ENCODE results near the gene BPIFB3.

DNA sequence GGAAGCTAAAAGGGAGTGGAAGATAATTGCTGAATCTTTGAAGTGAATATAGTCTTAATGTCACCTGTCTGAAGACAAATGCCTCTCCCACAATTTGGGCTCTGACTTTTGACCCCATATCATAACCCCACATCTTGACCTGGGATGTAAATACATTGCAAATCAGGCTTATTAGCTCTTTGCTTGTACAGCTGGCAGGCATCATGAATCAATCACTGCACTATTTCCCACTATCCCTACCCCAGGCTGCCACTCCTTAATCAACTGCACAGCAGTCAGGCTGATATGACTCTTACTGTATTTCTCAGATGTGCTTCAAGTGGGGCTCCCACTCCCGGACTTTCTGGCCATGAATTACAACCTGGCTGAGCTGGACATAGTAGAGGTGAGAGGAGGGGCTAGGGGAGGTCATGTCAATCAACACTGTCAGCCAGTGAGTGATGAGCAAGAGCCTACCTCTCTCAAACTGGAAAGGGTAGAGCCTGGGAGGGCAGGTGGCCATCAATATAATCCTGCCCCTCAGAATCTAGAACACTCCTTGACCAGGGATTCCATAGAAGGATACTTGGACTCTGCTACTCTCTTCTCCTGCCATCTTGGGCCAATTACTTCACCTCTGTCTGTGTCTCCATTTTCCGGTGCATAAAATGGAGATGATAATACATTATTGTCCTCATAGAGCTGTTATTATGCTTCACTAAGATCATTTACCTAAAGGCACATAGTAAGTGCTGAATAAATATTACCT lies 10.5 kb upstream of the BPIFB3 start:
- no peak for TF ChIP-seq ZNF585B (tag by site-specific recombination; IDR thresholded peaks at IDR 0.05)
- TF ChIP-seq CTCF (tag by site-specific recombination; IDR thresholded peaks at IDR 0.05) = no peak
- no peak for TF ChIP-seq ZNF658 (tag by site-specific recombination; IDR thresholded peaks at IDR 0.05)
- TF ChIP-seq ZNF785 (tag by site-specific recombination; IDR thresholded peaks at IDR 0.05) = no peak
- TF ChIP-seq ZNF548 (tag by site-specific recombination; IDR thresholded peaks at IDR 0.05) = no peak
- TF ChIP-seq ZNF561 (tag by site-specific recombination; IDR thresholded peaks at IDR 0.05; ENCODE audit: borderline replicate concordance) = no peak
- TF ChIP-seq REPIN1 (tag by site-specific recombination; IDR thresholded peaks at IDR 0.05; ENCODE audit: low read depth) = no peak
- no peak for TF ChIP-seq ZNF707 (tag by site-specific recombination; IDR thresholded peaks at IDR 0.05)
- TF ChIP-seq, protein P1, sequence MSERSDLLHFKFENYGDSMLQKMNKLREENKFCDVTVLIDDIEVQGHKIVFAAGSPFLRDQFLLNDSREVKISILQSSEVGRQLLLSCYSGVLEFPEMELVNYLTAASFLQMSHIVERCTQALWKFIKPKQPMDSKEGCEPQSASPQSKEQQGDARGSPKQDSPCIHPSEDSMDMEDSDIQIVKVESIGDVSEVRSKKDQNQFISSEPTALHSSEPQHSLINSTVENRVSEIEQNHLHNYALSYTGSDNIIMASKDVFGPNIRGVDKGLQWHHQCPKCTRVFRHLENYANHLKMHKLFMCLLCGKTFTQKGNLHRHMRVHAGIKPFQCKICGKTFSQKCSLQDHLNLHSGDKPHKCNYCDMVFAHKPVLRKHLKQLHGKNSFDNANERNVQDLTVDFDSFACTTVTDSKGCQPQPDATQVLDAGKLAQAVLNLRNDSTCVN (tag by site-specific recombination; optimal IDR thresholded peaks at IDR 0.05) = no peak
- TF ChIP-seq, protein P2, sequence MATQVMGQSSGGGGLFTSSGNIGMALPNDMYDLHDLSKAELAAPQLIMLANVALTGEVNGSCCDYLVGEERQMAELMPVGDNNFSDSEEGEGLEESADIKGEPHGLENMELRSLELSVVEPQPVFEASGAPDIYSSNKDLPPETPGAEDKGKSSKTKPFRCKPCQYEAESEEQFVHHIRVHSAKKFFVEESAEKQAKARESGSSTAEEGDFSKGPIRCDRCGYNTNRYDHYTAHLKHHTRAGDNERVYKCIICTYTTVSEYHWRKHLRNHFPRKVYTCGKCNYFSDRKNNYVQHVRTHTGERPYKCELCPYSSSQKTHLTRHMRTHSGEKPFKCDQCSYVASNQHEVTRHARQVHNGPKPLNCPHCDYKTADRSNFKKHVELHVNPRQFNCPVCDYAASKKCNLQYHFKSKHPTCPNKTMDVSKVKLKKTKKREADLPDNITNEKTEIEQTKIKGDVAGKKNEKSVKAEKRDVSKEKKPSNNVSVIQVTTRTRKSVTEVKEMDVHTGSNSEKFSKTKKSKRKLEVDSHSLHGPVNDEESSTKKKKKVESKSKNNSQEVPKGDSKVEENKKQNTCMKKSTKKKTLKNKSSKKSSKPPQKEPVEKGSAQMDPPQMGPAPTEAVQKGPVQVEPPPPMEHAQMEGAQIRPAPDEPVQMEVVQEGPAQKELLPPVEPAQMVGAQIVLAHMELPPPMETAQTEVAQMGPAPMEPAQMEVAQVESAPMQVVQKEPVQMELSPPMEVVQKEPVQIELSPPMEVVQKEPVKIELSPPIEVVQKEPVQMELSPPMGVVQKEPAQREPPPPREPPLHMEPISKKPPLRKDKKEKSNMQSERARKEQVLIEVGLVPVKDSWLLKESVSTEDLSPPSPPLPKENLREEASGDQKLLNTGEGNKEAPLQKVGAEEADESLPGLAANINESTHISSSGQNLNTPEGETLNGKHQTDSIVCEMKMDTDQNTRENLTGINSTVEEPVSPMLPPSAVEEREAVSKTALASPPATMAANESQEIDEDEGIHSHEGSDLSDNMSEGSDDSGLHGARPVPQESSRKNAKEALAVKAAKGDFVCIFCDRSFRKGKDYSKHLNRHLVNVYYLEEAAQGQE (tag by site-specific recombination; IDR thresholded peaks at IDR 0.05) = no peak
- no peak for TF ChIP-seq SP3 (tag by site-specific recombination; IDR thresholded peaks at IDR 0.05)
- TF ChIP-seq HOXA7 (CRISPR knock-in tag; IDR thresholded peaks at IDR 0.05; ENCODE audit: borderline replicate concordance) = no peak
- no peak for TF ChIP-seq KLF9 (tag by site-specific recombination; IDR thresholded peaks at IDR 0.05; ENCODE audit: low read depth)
- no peak for TF ChIP-seq ZNF274 (IDR thresholded peaks at IDR 0.05; ENCODE audit: low read length)
- no peak for TF ChIP-seq ZNF274 (tag by site-specific recombination; IDR thresholded peaks at IDR 0.05; ENCODE audit: borderline replicate concordance)

Data from HEK293 (cell line).